ENCODE results near the gene HEPN1.
"Not testable (repeated sequence)": the region's sequence is repeated elsewhere in the genome, so short reads cannot be mapped to it uniquely, and the experiment has no call there.

HEPN1 gene

DNA sequence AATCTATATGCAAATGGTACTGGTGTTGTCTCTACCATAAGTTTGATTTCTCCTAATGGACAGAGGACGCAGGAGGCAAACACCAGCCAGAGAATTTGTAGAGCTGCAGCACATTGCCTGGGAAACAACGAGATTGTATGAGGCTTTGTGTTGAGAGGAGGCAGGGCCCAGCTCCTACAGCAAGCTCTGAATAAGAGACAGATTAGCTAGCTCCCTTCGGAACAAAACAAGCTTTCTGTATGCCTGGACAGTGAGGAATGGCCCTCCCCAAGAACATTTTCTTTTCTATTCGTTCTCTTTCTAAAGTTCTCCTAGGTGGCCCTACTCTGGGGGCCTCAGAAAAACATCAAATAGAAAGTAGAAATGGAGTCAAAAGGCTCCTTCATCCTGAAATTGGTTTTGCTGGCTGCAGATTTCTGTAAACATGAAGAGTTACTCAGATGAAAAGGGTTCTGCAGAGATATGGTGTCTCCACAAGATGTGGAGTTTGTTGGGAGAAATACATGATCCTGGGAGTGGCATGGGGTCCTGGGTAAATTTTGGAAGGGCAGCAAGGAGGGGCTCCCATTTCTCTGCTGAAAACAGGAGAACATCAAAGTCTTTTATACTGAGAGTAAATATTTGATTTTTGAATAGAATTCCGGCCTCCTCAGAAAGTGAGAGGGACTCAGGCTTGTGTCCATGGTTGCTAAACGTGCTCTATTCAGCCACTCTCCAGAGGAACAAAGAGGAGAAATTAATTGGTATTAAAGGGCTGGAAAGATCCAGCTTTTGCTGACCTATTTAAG, 23.6 kb downstream of the HEPN1 start:
- no peak for DNase-seq (ENCODE audit: low spot score)

DNA sequence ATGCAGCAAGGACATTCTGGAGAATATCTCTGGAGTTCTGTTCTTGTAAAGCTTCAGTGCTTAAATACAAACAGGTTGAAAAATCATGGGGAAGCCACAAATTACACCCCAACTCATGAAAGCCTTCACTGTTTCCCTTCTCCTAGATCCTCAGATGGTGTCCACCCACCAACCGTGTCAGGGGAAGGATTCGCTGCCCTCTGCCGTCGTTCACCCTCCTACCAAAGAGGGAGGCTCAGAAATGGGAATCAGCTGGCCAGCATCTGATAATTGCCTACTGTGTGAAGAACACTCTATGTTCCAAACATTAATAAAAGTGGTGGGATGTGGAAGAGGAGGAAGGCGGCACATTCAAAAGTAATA, 24.2 kb downstream of the HEPN1 start:
- no peak for DNase-seq (ENCODE audit: low spot score)

DNA sequence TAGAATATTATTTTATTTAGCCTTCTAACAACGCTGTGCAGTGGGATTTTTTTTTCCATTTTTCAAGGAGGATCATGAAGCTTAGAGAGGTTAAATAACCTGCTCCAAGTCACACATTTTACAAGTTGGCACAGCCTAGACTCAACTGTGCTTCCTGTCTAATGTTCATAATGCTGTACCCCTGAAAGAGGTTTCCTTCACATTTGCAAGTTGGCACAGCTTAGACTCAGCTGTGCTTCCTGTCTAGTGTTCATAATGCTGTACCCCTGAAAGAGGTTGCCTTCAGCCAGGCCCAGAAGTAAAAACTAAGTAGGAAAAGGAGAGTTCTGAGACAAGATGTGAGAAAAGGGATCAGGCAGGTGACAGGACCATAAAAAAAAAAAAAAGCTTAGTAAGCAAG, 24.7 kb downstream of the HEPN1 start:
- DNase-seq (ENCODE audit: low spot score), result no peak

DNA sequence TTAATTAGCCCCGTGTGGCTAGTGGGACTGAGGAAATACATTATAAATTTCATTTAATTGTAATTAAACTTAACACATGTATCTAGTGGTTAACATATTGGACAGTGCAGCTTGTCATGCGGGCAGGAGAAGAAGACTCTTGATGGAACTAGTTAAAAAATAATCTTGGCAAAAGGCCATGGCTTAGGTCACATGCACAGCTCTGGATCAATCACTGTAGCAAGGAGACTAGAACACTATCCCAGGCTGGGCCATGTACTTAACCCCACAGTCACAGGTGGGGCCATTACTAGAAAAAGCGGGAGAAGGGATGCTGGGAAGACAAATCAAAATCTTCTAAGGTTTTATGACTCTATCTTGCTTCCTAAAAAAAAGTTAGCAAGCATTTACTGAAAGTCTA, 25.5 kb downstream of the HEPN1 start:
- DNase-seq (ENCODE audit: low spot score), result no peak

DNA sequence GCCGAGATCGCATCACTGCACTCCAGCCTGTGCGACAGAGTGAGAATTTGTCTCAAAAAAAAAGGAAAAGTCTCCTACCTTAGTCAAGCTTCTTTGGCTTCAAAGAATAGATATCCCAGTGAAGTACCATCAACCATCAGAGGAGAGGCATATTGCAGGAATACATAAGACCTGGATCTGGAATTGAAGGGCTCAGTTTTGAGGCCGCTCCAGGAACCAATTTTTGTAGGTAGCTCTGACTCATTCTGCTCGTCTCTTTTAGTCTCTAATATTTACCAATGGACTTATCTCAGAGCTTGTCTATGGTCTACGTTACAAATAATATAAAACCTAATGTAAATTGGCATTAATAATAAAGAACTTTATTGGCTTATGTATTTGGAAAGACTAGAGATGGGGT, 26.8 kb downstream of the HEPN1 start:
- DNase-seq (ENCODE audit: low spot score), result no peak

DNA sequence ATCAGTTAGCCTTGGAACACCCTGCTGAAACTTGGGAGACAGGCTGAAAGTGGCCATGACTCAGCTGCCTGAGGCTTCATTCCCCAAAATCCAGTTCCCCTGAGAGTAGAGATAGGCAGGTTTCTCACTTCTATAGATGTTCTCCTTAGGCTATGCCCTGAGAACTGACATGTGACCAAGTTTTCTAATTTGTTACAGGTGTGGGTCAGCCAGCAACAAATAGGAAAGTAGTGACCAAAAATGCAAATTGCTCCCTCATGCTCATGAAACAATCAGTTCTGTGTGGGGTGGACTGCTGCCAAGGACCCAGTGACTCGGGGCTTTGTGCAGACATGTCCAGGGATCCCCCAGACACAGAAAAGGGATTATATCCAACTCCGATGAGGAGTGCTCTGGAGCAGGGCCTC, 27.7 kb downstream of the HEPN1 start:
- no peak for DNase-seq (ENCODE audit: low spot score)

DNA sequence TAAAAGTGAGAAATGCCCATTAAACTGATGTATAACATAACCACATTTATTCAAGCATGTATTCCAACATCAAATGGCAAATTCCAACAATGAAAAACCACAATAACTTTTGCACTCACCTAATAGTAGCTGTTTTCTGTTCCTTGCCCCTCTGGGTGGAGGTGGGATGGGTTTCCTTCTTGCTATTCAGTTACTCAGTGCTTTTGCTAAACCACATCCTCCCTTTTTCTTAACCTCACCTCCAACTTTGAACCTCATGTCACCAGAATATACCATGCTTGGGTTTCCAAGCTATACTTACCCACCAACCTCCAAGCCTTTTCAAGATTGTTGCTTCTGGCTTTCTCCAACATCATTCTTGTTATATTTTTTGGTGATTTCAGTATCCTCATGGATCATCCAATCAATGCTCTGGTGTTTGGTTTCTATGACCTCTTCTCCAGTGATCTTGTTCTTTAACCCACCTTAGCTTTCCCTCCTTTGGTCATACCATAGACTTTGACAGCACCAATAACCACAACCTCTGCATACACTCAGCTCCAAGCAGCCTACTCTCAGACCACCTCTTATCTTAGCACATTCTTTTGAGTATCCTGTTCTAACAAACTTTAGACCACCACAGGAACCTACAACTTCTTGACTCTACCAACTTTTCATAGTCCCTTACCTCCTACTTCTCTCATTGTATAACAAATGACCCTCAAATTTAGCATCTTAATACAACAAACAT, 31.7 kb downstream of the HEPN1 start:
- no peak for DNase-seq (ENCODE audit: low spot score)

DNA sequence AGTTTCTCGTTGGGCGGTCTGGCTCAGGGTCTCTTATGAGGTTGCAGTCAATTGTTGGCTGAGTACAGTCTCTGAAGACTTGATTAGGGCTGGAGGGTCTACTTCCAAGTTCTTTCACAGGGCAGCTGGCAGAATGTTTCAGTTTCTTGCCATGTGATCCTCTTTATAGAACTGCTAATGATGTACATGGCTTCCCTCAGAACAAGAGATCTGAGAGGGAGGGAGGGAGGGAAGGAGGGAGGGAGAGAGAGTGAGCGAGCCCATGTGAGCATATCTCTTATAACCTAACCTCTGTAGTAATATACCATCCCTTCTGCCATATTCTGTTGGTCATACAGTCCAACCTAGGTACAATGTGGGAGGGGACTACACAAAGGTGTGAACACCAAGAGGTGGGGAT, 32.3 kb downstream of the HEPN1 start:
- no peak for DNase-seq (ENCODE audit: low spot score)

DNA sequence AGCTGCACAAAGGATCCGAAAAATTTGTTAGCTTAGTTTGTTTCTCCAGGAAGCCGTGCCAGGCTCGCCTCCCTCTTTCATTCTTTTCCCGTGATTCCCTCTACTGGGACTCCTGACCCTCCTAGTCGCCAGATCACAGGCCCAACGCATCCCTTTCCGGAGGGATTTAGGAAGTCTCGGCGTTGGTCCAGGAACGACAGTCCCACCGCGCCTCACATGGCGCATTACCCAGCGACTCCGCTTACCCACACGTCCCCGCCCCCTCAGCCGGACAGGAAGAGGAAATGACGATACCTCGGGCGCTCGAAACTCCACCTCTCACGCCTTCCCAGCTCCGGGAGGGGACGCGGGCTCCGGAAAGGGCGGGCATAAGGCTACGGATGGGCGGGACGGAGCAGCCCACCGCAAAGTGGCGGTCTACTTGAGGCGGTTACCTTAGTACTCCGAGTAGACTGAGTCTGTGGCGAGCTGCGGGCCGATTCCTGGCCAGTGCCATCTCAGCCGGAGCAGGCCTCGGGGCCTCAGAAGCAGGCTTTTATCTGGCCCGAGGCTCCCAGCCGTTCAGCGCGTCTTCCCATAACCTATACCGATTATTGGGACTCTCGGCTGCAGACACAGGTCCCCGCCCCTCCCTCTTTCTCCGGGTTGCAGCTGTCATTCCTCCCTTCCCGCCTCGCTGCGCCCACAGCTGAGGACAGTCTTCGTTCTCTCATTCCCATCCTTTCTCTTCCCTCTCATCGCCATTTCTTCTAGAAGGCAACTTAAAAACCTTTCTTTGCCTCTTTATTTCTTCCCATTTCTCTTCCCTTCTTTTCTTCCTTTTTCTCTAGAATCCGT, 34.9 kb downstream of the HEPN1 start, which contains the start of gene CCDC15:
Gene CCDC15 (plus strand): TSS at position 450 of the 837 bp plus-strand sequence. CDS start 531 bp downstream, outside the sequence.
- DNase-seq (ENCODE audit: low spot score), result peak; percentile 97

DNA sequence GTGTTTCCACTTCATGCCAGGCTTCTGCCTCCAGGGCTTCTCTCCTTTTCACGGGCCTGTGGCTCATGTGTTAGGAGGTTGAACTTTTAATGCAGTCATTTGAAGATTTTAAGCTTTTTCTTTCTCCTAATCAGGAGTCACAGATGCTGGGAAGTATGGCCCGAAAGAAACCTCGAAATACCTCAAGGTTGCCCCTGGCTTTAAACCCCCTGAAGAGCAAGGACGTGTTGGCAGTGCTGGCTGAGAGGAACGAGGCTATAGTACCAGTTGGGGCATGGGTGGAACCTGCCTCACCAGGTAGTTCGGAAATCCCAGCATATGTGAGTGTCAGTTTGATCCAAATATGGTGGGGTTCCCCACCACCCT, 35.5 kb downstream of the HEPN1 start:
- DNase-seq (ENCODE audit: low spot score), result no peak

DNA sequence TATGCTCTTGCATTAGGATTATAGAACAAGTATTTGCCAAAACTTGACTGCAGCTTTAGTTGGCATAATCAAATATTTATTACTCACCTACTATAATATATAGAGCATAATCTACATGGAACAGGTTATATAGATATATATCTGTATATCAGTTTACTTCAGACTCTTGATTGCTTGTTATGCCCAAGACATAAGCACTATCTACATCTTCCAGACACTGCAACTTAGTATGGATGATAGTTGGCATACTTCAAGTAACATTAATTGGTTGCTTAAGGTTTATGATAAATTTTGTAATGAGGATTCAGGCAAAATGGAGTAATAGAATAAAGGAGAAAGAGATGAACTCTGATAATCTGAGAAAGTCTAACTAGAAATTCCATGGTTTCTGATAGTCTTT, 36.0 kb downstream of the HEPN1 start:
- DNase-seq (ENCODE audit: low spot score), result no peak

DNA sequence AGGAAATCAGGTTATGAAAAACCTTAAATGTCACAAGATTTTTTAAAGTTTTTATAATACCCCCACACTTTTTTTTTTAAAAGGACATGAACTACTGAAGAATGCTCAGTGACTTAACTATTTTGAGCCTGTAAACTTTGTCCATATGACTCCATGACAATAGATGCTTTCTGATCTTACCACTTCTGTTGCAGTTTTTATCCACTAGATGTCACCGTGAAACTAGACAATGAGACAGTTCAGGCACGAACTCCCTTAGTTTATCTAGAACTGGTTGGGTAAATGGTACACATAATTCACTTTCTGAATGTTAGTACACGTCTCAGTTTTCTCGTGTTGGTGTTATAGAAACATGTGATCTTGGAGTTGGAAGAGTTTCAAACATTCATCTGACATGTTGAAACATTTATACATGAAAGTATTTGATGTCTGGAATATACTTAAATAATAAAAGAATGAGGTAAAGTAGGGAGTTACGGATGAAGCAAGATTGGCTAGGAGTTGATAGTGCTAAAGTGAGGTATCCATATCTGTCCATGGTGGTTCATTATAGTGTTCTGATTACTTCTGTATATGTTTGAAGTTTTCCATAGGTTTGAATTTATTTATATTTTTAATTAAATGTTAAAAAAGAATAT, 43.0 kb downstream of the HEPN1 start:
- DNase-seq (ENCODE audit: low spot score), result peak; percentile 77

DNA sequence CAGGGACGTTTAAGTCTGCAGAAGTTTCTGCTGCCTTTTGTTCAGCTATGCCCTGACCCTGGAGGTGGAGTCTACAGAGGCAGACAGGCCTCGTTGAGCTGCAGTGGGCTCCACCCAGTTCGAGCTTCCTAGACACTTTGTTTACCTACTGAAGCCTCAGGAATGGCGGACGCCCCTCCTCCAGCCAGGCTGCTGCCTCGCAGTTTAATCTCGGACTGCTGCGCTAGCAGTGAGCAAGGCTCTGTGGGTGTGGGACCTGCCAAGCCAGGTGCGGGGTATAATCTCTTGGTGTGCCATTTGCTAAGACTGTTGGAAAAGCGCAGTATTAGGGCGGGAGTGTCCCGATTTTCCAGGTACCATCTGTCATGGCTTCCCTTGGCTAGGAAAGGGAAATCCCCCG, 49.1 kb downstream of the HEPN1 start:
- not testable (repeated sequence) for DNase-seq (ENCODE audit: low spot score)
